ENCODE data around the gene PPP1R26. TPM values are rescaled to one million over a fixed set of nuclear protein-coding genes. Genes with fewer than 3 reads are reported as not detected.

PPP1R26 gene
- total and polyA plus RNA-seq, 9 of the 15 experiments (the other 6 are each of a cell fraction or from before 2014, with no cell fraction given), result 0.77 to 26.8 (median 9.3) TPM

DNA sequence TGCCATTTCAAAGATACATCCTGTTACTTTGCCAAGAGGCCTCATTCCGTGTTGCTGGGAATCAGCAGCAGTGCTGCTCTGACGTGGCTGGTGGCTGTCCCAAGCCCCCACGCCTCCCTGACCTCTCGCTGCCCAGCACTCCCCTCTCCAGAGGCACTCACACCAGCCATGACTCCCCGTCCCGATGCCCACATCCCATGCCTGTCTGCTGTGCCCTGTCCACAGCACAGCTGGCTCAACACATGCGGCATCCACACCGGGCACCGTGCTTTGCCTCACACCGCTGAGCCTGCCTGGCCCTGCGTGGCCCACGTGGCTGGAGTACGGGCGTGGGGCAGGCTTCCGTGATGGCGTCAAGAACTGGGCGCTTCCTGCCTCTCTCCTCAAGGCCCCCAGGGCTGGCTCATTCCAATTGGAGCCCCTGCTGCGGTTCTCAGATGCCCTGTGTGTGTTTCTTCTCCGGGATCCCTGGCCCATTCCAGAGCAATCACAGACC lies 33.8 kb downstream of the PPP1R26 start (continued):
- TF ChIP-seq, protein P1, sequence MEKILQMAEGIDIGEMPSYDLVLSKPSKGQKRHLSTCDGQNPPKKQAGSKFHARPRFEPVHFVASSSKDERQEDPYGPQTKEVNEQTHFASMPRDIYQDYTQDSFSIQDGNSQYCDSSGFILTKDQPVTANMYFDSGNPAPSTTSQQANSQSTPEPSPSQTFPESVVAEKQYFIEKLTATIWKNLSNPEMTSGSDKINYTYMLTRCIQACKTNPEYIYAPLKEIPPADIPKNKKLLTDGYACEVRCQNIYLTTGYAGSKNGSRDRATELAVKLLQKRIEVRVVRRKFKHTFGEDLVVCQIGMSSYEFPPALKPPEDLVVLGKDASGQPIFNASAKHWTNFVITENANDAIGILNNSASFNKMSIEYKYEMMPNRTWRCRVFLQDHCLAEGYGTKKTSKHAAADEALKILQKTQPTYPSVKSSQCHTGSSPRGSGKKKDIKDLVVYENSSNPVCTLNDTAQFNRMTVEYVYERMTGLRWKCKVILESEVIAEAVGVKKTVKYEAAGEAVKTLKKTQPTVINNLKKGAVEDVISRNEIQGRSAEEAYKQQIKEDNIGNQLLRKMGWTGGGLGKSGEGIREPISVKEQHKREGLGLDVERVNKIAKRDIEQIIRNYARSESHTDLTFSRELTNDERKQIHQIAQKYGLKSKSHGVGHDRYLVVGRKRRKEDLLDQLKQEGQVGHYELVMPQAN (IDR thresholded peaks at IDR 0.05; ENCODE audit: borderline replicate concordance), result no peak
- no peak for TF ChIP-seq TCF7L2 (IDR thresholded peaks at IDR 0.05; ENCODE audit: low read depth, low read length)
- TF ChIP-seq, protein P2, sequence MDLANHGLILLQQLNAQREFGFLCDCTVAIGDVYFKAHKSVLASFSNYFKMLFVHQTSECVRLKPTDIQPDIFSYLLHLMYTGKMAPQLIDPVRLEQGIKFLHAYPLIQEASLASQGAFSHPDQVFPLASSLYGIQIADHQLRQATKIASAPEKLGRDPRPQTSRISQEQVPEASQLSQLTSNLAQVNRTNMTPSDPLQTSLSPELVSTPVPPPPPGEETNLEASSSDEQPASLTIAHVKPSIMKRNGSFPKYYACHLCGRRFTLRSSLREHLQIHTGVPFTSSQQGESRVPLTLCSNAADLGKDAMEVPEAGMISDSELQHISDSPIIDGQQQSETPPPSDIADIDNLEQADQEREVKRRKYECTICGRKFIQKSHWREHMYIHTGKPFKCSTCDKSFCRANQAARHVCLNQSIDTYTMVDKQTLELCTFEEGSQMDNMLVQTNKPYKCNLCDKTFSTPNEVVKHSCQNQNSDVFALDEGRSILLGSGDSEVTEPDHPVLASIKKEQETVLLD (IDR thresholded peaks at IDR 0.05), result no peak
- TF ChIP-seq, protein P3, sequence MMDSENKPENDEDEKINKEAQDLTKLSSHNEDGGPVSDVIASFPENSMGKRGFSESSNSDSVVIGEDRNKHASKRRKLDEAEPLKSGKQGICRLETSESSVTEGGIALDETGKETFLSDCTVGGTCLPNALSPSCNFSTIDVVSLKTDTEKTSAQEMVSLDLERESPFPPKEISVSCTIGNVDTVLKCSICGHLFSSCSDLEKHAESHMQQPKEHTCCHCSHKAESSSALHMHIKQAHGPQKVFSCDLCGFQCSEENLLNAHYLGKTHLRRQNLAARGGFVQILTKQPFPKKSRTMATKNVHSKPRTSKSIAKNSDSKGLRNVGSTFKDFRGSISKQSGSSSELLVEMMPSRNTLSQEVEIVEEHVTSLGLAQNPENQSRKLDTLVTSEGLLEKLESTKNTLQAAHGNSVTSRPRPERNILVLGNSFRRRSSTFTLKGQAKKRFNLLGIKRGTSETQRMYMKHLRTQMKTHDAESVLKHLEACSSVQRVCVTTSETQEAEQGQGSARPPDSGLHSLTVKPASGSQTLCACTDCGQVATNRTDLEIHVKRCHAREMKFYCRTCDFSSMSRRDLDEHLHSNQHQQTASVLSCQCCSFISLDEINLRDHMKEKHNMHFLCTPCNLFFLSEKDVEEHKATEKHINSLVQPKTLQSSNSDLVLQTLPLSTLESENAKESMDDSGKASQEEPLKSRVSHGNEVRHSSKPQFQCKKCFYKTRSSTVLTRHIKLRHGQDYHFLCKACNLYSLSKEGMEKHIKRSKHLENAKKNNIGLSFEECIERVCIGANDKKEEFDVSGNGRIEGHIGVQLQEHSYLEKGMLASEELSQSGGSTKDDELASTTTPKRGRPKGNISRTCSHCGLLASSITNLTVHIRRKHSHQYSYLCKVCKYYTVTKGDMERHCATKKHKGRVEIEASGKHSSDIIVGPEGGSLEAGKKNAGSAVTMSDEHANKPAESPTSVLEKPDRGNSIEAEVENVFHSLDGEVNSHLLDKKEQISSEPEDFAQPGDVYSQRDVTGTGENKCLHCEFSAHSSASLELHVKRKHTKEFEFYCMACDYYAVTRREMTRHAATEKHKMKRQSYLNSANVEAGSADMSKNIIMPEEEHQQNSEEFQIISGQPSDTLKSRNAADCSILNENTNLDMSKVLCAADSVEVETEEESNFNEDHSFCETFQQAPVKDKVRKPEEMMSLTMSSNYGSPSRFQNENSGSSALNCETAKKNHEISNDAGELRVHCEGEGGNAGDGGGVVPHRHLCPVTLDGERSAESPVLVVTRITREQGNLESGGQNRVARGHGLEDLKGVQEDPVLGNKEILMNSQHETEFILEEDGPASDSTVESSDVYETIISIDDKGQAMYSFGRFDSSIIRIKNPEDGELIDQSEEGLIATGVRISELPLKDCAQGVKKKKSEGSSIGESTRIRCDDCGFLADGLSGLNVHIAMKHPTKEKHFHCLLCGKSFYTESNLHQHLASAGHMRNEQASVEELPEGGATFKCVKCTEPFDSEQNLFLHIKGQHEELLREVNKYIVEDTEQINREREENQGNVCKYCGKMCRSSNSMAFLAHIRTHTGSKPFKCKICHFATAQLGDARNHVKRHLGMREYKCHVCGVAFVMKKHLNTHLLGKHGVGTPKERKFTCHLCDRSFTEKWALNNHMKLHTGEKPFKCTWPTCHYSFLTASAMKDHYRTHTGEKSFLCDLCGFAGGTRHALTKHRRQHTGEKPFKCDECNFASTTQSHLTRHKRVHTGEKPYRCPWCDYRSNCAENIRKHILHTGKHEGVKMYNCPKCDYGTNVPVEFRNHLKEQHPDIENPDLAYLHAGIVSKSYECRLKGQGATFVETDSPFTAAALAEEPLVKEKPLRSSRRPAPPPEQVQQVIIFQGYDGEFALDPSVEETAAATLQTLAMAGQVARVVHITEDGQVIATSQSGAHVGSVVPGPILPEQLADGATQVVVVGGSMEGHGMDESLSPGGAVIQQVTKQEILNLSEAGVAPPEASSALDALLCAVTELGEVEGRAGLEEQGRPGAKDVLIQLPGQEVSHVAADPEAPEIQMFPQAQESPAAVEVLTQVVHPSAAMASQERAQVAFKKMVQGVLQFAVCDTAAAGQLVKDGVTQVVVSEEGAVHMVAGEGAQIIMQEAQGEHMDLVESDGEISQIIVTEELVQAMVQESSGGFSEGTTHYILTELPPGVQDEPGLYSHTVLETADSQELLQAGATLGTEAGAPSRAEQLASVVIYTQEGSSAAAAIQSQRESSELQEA (IDR thresholded peaks at IDR 0.05; ENCODE audit: low read depth), result no peak
- TF ChIP-seq CBX2 (IDR thresholded peaks at IDR 0.05; ENCODE audit: insufficient read depth, low read length, poor library complexity, severe bottlenecking), result no peak
- TF ChIP-seq ZNF77 (CRISPR knock-in tag; IDR thresholded peaks at IDR 0.05), result no peak
- no peak for TF ChIP-seq RAD21 (CRISPR knock-in tag; conservative IDR thresholded peaks at IDR 0.05 in 1 of 2, IDR thresholded peaks at IDR 0.05 in 1 of 2)
- TF ChIP-seq NR2C2 (CRISPR knock-in tag; IDR thresholded peaks at IDR 0.05), result no peak
- TF ChIP-seq NR2C2 (tag; IDR thresholded peaks at IDR 0.05), result no peak
- TF ChIP-seq, protein P4, sequence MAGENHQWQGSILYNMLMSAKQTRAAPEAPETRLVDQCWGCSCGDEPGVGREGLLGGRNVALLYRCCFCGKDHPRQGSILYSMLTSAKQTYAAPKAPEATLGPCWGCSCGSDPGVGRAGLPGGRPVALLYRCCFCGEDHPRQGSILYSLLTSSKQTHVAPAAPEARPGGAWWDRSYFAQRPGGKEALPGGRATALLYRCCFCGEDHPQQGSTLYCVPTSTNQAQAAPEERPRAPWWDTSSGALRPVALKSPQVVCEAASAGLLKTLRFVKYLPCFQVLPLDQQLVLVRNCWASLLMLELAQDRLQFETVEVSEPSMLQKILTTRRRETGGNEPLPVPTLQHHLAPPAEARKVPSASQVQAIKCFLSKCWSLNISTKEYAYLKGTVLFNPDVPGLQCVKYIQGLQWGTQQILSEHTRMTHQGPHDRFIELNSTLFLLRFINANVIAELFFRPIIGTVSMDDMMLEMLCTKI (IDR thresholded peaks at IDR 0.05; ENCODE audit: partially characterized antibody), result no peak
- no peak for TF ChIP-seq RHOXF2B (CRISPR knock-in tag; conservative IDR thresholded peaks at IDR 0.05)
- TF ChIP-seq OTX1 (CRISPR knock-in tag; IDR thresholded peaks at IDR 0.05), result no peak
- no peak for TF ChIP-seq POU5F1 (IDR thresholded peaks at IDR 0.05; ENCODE audit: borderline replicate concordance, low read depth, low read length, partially characterized antibody)
- no peak for TF ChIP-seq PHF8 (IDR thresholded peaks at IDR 0.05; ENCODE audit: borderline replicate concordance, low read length)
- no peak for TF ChIP-seq MAZ (CRISPR knock-in tag; conservative IDR thresholded peaks at IDR 0.05 in 1 of 2, IDR thresholded peaks at IDR 0.05 in 1 of 2)

All from K562 (cell line).